Measurements from ENCODE around the gene CYYR1.

The CYYR1 gene

DNA sequence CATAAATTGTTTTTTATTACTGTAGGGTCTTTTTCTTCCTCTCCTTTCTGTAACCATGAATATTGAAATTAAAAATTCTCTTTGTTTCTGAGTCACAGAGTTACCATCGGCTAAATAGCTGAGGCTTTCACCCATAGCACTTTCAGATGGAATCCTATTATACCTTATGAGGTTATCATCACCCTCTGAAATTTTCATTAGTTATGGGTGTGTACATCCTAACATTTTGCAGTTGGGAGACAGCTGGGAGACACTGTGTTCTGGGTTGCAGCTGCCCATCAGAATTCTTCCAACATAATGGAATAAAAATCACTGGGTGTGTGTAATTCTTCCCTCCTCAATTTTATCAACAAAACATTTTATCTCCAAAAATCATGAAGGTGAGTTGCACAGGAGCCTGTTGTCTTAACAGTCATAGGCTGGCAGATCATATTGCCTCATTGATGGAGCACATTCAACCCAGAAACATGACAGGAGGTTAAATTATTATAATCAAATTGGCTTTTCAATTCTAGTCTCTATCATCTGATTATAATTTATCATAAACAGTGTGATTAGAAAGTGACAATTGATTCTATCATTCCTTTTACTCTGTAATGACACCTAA is 17.4 kb downstream of the CYYR1 start:
- no peak for DNase-seq (ENCODE audit: low read depth)
- TF ChIP-seq, protein P1, sequence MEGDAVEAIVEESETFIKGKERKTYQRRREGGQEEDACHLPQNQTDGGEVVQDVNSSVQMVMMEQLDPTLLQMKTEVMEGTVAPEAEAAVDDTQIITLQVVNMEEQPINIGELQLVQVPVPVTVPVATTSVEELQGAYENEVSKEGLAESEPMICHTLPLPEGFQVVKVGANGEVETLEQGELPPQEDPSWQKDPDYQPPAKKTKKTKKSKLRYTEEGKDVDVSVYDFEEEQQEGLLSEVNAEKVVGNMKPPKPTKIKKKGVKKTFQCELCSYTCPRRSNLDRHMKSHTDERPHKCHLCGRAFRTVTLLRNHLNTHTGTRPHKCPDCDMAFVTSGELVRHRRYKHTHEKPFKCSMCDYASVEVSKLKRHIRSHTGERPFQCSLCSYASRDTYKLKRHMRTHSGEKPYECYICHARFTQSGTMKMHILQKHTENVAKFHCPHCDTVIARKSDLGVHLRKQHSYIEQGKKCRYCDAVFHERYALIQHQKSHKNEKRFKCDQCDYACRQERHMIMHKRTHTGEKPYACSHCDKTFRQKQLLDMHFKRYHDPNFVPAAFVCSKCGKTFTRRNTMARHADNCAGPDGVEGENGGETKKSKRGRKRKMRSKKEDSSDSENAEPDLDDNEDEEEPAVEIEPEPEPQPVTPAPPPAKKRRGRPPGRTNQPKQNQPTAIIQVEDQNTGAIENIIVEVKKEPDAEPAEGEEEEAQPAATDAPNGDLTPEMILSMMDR (IDR thresholded peaks at IDR 0.05; ENCODE audit: low read depth, low read length, missing control alignments): no peak
- H3K4me3 ChIP-seq (ENCODE audit: low read depth, low read length): no peak overlapping the region

DNA sequence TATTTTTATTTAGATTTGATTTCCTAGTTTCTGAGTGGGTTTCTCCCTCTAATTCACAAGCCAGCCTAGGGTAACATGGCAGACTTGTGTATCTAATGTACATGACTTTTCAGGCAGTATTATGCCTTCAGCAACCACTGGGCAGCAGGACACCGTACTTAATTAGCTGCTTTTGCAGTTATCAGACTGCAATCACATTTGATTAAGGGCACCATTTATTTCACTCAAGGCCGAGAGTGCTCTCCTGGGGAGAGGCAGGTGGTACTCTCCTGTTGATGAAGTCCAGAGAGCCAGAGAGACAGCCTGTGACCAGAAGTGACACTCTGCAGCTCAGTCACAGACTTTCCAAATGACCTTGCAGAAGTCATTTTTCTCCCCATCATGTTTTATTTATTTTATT is 18.7 kb downstream of the CYYR1 start:
- H3K4me3 ChIP-seq (ENCODE audit: low read depth, low read length): no peak overlapping the region
- no peak for DNase-seq (ENCODE audit: low read depth)
- TF ChIP-seq, protein P1 (IDR thresholded peaks at IDR 0.05; ENCODE audit: low read depth, low read length, missing control alignments): no peak

DNA sequence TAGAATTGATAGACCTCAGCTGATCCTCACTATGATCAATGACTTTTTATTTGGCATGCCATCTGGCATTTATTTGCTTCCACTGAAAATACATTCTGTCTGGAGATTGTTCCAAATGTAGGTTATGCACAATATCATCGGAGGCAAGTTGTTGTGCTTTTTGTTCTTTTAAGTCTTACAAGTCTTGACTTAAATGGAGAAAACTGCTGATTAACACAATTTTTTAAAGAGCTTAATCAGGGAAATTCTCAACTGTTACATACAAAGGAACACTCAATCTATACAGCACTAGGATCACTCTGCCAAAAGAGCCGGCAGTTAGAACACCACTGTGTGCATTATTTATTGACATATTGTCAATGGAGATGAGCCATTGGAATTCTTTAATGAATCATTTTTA is 19.2 kb downstream of the CYYR1 start:
- H3K4me3 ChIP-seq (ENCODE audit: low read depth, low read length): no peak overlapping the region
- TF ChIP-seq, protein P1 (IDR thresholded peaks at IDR 0.05; ENCODE audit: low read depth, low read length, missing control alignments): no peak
- no peak for DNase-seq (ENCODE audit: low read depth)

DNA sequence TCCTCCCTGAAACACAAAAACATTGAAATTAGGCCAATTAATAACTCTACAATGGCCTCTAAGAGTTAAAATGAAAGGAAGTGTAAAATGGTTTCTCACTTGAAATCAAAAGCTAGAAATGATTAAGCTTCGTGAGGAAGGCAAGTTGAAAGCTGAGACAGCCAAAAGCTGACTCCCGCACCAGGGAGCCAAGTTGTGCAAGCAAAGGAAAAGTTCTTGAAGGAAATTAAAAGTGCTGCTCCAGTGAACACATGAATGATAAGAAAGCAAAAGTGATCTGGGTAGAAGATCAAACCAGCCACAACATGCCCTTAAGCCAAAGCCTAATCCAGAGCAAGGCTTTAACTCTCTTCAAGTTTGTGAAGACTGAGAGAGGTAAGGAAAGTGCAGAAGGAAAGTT is 22.8 kb downstream of the CYYR1 start:
- no peak overlapping the region for H3K4me3 ChIP-seq (ENCODE audit: low read depth, low read length)
- TF ChIP-seq, protein P1 (IDR thresholded peaks at IDR 0.05; ENCODE audit: low read depth, low read length, missing control alignments): no peak
- no peak for DNase-seq (ENCODE audit: low read depth)

DNA sequence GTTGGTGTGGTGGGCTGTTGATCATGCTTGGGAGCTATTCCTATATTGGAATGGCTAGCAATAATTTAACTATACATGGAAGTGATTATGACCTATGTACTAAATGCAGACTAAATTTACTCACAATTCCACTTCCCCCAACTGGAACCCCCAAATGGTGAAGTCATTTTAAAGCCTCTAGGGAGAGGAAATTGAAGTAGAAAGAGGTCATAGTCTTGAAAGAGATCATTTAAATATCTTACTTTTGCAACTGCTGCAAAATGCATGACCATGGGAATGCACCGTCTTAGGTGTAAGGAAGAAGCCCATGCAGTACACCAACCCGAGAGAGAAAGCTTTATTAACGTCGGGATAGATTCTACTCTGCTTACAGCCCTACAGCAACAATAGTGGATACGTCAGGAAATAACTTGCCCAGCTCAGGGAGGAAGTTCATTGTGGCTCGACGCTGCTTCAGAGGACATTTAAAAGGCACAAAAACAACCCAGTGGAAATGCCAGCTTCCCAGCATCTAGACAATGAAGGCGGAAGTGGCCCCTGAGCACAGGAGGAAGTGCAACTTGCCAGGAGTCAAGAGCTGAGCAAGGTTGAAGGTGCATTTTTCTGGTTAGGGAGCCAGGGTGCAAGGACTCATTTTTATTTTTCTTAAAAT is 26.5 kb downstream of the CYYR1 start:
- no peak for DNase-seq (ENCODE audit: low read depth)
- H3K4me3 ChIP-seq (ENCODE audit: low read depth, low read length): no peak overlapping the region
- TF ChIP-seq, protein P1 (IDR thresholded peaks at IDR 0.05; ENCODE audit: low read depth, low read length, missing control alignments): no peak

DNA sequence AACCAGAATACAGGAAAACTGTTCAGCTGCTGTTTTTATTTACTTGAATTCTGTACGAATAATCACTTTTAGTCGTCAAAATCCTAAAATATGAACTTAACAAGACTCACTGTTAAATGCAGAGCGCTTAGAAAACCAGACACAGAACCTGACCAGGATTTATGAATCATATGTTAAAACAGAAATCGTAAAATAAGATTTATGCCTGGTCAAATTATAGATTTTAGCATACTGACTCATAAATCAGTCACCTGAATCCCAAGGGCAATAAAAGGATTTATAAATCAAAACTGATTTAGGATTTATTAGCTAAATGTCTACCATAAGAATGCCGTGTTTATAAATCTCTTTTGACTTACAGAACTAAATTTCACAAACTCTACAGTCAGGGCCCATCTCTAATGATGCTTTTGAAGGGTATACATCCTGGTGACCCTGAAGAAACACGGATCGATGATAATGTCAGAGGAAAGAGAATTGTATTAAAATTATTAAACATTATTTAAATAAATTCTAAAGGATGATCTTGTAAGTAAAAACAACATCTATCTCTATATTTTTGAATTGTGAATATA is 28.8 kb downstream of the CYYR1 start:
- no peak overlapping the region for H3K4me3 ChIP-seq (ENCODE audit: low read depth, low read length)
- DNase-seq (ENCODE audit: low read depth): no peak
- TF ChIP-seq, protein P1 (IDR thresholded peaks at IDR 0.05; ENCODE audit: low read depth, low read length, missing control alignments): no peak

All from GM12864 (cell line).